Measurements from ENCODE around the gene KLHL7. TPM values are rescaled to one million over a fixed set of nuclear protein-coding genes. Genes with fewer than 3 reads are reported as not detected.

The KLHL7 gene
- total RNA-seq, 1 donor from 2014 or later, result 1.2 TPM

Other genes with a start within 250 kb of the KLHL7 start
- 10.9 TPM for gene HYCC1, start 91.7 kb upstream of the KLHL7 start, total RNA-seq
- 16.7 TPM for gene NUP42, start 76.3 kb downstream of the KLHL7 start, total RNA-seq
- gene GPNMB, start 141.0 kb downstream of the KLHL7 start, total RNA-seq, result 46.4 TPM
- gene MALSU1, start 193.6 kb downstream of the KLHL7 start, total RNA-seq, result 22.4 TPM

All from ascending aorta (tissue), 1 donor.